Measurements from ENCODE around the gene ZNF764. TPM values are rescaled to one million over a fixed set of nuclear protein-coding genes. Genes with fewer than 3 reads are reported as not detected.
"Not testable (repeated sequence)": the region's sequence is repeated elsewhere in the genome, so short reads cannot be mapped to it uniquely, and the experiment has no call there.

ZNF764 gene
- total RNA-seq, 2 experiments from 2014 or later, result 13.7 to 14.2 TPM

DNA sequence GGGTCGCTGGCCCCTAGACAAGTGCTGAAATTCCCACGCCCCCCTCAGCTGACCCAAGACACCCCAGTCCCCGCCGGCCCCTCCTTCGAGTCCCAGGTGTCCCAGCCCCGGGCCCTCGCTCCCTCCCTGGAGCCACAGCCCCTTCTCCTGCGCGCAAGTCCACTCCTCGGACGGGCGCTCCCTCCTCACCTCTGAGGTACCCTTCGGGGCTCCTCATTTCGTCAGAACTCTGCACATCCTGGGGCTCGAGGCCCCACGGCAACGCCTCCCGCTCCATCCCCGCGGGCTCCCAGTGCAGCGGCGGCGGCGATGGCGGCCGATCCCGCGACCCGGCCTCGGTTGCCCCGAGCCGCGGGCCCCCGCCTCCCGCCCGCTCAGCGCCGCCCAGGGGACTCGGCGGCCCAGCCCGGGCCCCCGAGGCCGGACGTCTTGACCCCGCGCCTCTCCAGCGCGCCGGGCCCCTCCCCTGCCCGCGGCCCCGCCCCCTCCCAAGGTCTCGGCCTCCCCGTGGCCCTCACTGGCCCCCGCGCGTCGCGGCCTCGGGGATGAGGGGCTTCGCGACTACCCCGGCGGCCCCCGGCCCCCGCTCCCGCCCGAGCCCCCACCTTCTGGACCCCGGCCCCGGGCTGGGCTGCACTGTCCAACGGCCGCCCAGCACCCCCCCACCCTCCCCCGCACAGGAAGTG, 31.9 kb downstream of the ZNF764 start, which contains the start of gene ZNF768:
ZNF768 (minus strand) TSS at position 430 of the 686 bp plus-strand sequence; CDS start at position 277, 153 bp downstream.
- CTCF ChIA-PET, result interaction anchor here (0.8 to 1.5 kb wide), 7 partner anchors 9 to 103 kb away, joined by 3 to 10 read pairs (median 5); partner anchors contain the start of gene DCTPP1
- H3K9me3 Mint-ChIP-seq, result no peaks in the 10 kb centered on the region
- H3K4me1 Mint-ChIP-seq (ENCODE audit: low read depth), result peaks cover 38% of the 10 kb centered on the region
- POLR2A ChIA-PET, result interaction anchor here (0.8 to 2.5 kb wide), 9 partner anchors 9 to 461 kb away, joined by 3 to 14 read pairs (median 4); partner anchors contain the start of genes ALDOA and ZNF747
- DNase-seq, result peak; percentile 35
- peaks cover 10% of the 10 kb centered on the region for H3K36me3 Mint-ChIP-seq
- H3K4me3 Mint-ChIP-seq, result peak within 1 kb of the TSS; percentile 82
- no peaks in the 10 kb centered on the region for H3K27me3 Mint-ChIP-seq
- intact Hi-C loops (cut with micrococcal nuclease), result loop anchor here (2.0 kb wide), 3 partner anchors 53 to 125 kb away; partner anchors contain the start of genes ITGAL, PRR14 and SEPHS2
- peak within 1 kb of the TSS; percentile 86 for H3K27ac Mint-ChIP-seq

GRCh38 chr16:30525844-30526136, 32.4 kb downstream of the ZNF764 start:
- Mint-ChIP-seq H3K27me3 (no peaks in the 10 kb centered on the region), H3K27ac (peak overlapping the region; percentile 64), H3K9me3 (no peaks in the 10 kb centered on the region), H3K4me3 (peak overlapping the region; percentile 82), H3K4me1 (ENCODE audit: low read depth) (peaks cover 36% of the 10 kb centered on the region), H3K36me3 (peaks cover 8% of the 10 kb centered on the region)
- CTCF ChIA-PET, result interaction anchor here (1.1 to 1.5 kb wide), 2 partner anchors 77 to 96 kb away, joined by 6 to 10 read pairs; partner anchors contain the start of gene DCTPP1
- no peak for DNase-seq
- POLR2A ChIA-PET, result interaction anchor here (1.1 to 2.5 kb wide), 2 partner anchors 9 to 26 kb away, joined by 4 to 14 read pairs; partner anchors contain the start of gene ZNF747
- intact Hi-C loops (cut with micrococcal nuclease), result loop anchor here (2.0 kb wide), 3 partner anchors 53 to 125 kb away; partner anchors contain the start of genes ITGAL, PRR14 and SEPHS2

DNA sequence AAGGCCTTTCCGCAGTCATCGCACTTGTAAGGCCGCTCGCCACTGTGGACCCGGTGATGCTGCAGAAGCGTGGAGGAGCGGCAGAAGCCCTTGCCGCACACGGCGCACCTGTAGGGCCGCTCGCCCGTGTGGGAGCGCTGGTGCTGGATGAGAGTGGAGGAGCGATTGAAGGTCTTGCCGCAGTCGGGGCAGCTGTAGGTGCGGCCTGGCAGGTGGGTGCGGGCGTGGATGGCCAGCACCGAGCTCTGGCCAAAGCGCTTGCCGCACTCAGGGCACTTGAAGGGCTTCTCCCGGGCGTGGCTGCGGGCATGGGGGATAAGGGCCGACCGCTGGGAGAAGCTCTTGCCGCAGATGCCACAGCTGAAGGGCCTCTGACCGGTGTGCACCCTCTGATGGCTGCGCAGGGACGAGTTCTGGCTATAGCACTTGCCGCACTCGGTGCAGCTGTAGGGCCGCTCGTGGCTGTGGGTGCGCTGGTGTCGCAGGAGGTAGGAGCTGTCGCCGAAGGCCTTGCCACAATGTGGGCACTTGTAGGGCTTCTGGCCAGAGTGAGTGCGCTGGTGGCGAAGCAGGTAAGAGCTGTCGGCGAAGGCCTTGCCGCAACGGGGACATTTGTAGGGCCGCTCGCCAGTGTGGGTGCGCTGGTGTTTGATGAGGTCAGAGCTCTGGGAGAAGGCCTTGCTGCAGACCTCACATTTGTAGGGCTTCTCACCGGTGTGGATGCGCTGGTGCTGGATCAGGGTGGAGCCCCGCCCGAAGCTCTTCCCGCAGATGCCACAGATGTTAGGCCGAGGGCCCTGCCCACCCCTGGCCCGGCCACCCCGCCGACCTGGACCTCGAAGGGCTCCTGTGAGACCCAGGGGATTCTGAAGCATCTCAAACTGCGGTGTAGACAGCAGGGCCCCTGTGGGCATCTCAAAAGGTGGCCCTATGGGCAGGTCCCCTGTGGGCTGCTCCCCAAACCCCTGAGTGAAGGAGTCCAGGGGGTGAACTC, 33.3 kb downstream of the ZNF764 start:
- H3K9me3 Mint-ChIP-seq, result no peaks in the 10 kb centered on the region
- intact Hi-C loops (cut with micrococcal nuclease), result loop anchor here (5.0 kb wide), 1 partner anchor 38 kb away; no protein-coding TSS in a partner anchor
- H3K4me1 Mint-ChIP-seq (ENCODE audit: low read depth), result peaks cover 27% of the 10 kb centered on the region
- H3K27me3 Mint-ChIP-seq, result no peaks in the 10 kb centered on the region
- ChIA-PET POLR2A (interaction anchor here (1.0 to 2.5 kb wide), 3 partner anchors 10 to 68 kb away, joined by 3 to 14 read pairs (median 4); partner anchors contain the start of gene ZNF747), CTCF (interaction anchor here (1.1 to 1.6 kb wide), 4 partner anchors 73 to 95 kb away, joined by 3 to 10 read pairs (median 7); partner anchors contain the start of gene DCTPP1)
- DNase-seq, result no peak
- H3K36me3 Mint-ChIP-seq, result peaks cover 14% of the 10 kb centered on the region
- H3K4me3 Mint-ChIP-seq, result no peak overlapping the region
- no peak overlapping the region for H3K27ac Mint-ChIP-seq

DNA sequence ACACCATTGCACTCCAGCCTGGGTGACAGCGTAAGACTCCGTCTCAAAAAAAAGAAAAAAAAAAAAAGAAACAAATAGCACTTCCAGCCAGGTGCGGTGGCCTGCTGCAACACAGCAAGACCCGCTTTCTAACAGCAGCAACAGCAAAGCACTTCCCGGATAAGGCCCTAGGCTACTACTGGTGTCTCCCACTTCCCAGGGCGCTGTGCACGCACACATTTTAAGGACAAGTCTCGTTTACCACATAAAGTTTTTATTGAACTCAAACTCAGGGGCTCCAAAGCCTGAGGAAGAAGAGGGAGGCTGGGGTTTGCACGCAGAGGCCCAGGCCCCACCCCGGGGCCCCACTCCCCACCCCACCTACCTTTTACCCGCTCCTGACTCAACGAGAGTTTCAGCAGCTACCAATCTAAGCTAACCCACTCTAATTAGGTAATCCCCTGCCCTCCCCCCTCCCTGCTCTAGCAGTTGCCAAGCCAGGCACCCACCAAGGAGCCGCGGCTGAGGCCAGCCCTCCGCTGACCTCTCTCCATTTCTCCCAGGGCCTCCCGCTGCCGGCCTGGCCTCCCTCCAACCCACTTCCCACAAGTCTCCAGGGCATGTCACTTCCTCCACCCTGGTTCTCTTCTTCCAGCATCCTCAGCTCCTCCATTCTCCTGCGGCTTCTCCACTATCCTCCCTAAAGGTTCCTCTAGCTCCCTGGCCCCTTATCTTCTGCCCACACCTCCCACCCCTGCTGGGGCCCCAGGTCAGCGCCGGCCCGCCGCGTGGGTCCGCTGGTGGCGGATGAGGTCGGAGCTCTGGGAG, 34.2 kb downstream of the ZNF764 start:
- H3K4me1 Mint-ChIP-seq (ENCODE audit: low read depth), result peaks cover 21% of the 10 kb centered on the region
- ChIA-PET CTCF (interaction anchor here (1.0 to 1.6 kb wide), 2 partner anchors 74 to 106 kb away, joined by 3 to 8 read pairs; no protein-coding TSS in a partner anchor), POLR2A (interaction anchor here (2.5 kb wide), 1 partner anchor 11 kb away, joined by 14 read pairs; the partner anchor contains the start of gene ZNF747)
- H3K9me3 Mint-ChIP-seq, result no peaks in the 10 kb centered on the region
- H3K36me3 Mint-ChIP-seq, result peaks cover 23% of the 10 kb centered on the region
- no peak overlapping the region for H3K4me3 Mint-ChIP-seq
- no peaks in the 10 kb centered on the region for H3K27me3 Mint-ChIP-seq
- H3K27ac Mint-ChIP-seq, result no peak overlapping the region
- DNase-seq, result no peak
- intact Hi-C loops (cut with micrococcal nuclease), result loop anchor here (5.0 kb wide), 1 partner anchor 37 kb away; no protein-coding TSS in a partner anchor

DNA sequence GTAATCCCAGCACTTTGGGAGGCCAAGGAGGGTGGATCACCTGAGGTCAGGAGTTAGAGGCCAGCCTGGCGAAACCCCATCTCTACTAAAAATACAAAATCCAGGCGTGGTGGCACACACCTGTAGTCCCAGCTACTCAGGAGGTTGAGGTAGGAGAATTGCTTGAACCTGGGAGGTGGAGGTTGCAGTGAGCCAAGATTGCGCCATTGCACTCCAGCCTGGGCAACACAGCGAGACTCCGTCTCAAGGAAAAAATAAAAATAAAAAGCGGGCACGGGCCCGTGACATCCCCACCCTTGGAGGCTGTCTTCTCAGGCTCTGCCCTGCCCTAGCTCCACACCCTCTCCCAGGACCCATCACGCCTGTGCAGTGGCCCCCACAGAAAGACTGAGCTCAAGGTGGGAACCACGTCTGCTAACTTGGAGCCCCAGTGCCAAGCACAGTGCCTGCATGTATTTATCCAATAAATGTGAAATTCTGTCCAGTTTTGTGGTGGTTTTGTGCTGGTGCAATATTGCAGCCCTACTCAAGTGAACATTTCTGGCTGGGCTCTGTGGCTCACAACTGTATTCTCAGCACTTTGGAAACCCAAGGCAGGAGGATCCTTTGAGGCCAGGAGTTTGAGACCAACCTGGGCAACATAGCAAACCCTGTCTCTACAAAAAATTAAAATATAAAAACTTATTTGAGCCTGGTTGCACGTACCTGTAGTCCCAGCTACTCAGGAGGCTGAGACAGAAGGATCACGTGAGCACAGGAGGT, 35.3 kb downstream of the ZNF764 start:
- DNase-seq, H3K27me3 Mint-ChIP-seq, H3K4me3 Mint-ChIP-seq, H3K9me3 Mint-ChIP-seq, H3K27ac Mint-ChIP-seq: not testable (repeated sequence)
- CTCF ChIA-PET, result interaction anchor here (1.0 to 2.1 kb wide), 2 partner anchors 76 to 105 kb away, joined by 3 to 8 read pairs; no protein-coding TSS in a partner anchor
- peaks cover 19% of the 10 kb centered on the region for H3K4me1 Mint-ChIP-seq (ENCODE audit: low read depth)
- peaks cover 31% of the 10 kb centered on the region for H3K36me3 Mint-ChIP-seq
- intact Hi-C loops (cut with micrococcal nuclease), result loop anchor here (5.0 kb wide), 1 partner anchor 36 kb away; no protein-coding TSS in a partner anchor
- POLR2A ChIA-PET, result interaction anchor here (1.0 kb wide), 2 partner anchors 75 to 93 kb away, joined by 3 read pairs; partner anchors contain the start of gene DCTPP1

GRCh38 chr16:30521873-30522641, 36.1 kb downstream of the ZNF764 start:
- Mint-ChIP-seq H3K4me3 (no peak overlapping the region), H3K9me3 (no peaks in the 10 kb centered on the region), H3K4me1 (ENCODE audit: low read depth) (peaks cover 13% of the 10 kb centered on the region), H3K27ac (peak overlapping the region; percentile 40), H3K36me3 (peaks cover 39% of the 10 kb centered on the region), H3K27me3 (no peaks in the 10 kb centered on the region)
- ChIA-PET CTCF (interaction anchor here (0.7 to 2.1 kb wide), 2 partner anchors 76 to 93 kb away, joined by 3 to 8 read pairs; no protein-coding TSS in a partner anchor), POLR2A (interaction anchor here (0.6 to 1.0 kb wide), 3 partner anchors 76 to 92 kb away, joined by 3 read pairs; partner anchors contain the start of gene DCTPP1)
- intact Hi-C loops (cut with micrococcal nuclease), result loop anchor here (5.0 kb wide), 1 partner anchor 35 kb away; no protein-coding TSS in a partner anchor
- DNase-seq, result no peak

- Mint-ChIP-seq H3K36me3 (peaks cover 45% of the 10 kb centered on the region), H3K4me1 (ENCODE audit: low read depth) (peaks cover 13% of the 10 kb centered on the region), H3K9me3 (no peaks in the 10 kb centered on the region), H3K27me3 (no peaks in the 10 kb centered on the region), H3K27ac (no peak overlapping the region), H3K4me3 (no peak overlapping the region)
- ChIA-PET CTCF (interaction anchor here (2.1 kb wide), 1 partner anchor 77 kb away, joined by 8 read pairs; no protein-coding TSS in a partner anchor), POLR2A (interaction anchor here (0.6 kb wide), 1 partner anchor 85 kb away, joined by 3 read pairs; no protein-coding TSS in a partner anchor)
- no peak for DNase-seq
- intact Hi-C loops (cut with micrococcal nuclease), result loop anchor here (5.0 kb wide), 1 partner anchor 34 kb away; no protein-coding TSS in a partner anchor
Measured at GRCh38 chr16:30521476-30521872, 36.7 kb downstream of the ZNF764 start.

DNA sequence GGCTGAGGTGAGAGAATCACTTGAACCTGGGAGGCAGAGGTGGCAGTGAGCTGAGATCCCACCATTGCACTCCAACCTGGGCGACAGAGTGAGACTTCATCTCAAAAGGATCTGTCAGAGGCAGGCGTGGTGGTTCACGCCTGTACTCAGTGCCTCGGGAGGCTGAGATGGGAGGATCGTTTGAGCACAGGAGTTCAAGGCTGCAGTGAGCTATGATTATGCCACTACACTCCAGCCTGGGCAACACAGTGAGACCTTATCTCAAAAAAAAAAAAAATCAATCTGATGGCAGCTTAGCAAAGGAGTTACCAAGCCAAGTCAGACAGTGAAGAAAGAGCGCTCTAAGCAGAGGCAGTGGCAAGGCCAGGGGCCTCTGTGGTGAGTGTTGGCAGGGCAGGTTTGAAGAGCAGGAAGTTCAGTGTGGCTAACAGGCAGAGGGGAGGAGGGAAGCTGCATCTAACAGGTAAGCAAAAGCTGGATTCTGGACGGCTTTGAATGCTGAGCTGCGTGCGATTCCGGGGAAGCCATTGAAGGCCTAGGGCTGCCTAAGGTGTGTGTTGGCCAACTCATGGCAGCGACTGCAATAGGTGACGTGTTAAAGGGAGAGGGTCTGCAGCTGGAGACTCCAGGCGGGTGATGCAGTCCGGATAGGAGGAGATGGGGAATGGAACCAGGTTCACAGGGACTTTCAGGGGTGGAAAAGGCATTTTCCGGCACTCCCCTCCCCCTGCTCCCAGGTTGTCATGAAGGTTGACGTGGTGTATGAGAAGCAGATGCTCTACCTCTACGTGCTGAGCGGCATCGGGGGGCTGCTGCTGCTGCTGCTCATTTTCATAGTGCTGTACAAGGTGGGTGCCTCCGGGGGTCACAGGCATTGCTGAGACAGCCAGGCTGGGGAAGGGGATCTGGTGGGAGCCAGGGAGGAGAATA, 38.8 kb downstream of the ZNF764 start:
- intact Hi-C loops (cut with micrococcal nuclease), result loop anchor here (5.0 kb wide), 1 partner anchor 32 kb away; no protein-coding TSS in a partner anchor
- no peaks in the 10 kb centered on the region for H3K27me3 Mint-ChIP-seq
- H3K9me3 Mint-ChIP-seq, result no peaks in the 10 kb centered on the region
- H3K4me3 Mint-ChIP-seq, result no peak overlapping the region
- H3K36me3 Mint-ChIP-seq, result peaks cover 56% of the 10 kb centered on the region
- DNase-seq, result no peak
- POLR2A ChIA-PET, result interaction anchor here (1.9 kb wide), 1 partner anchor 9 kb away, joined by 4 read pairs; no protein-coding TSS in a partner anchor
- peaks cover 4% of the 10 kb centered on the region for H3K4me1 Mint-ChIP-seq (ENCODE audit: low read depth)
- no peak overlapping the region for H3K27ac Mint-ChIP-seq
- CTCF ChIA-PET, result no interaction called here

- intact Hi-C loops (cut with micrococcal nuclease), result no loop called here
- Mint-ChIP-seq H3K27ac (no peak overlapping the region), H3K4me1 (ENCODE audit: low read depth) (no peaks in the 10 kb centered on the region), H3K9me3 (no peaks in the 10 kb centered on the region), H3K36me3 (peaks cover 60% of the 10 kb centered on the region), H3K27me3 (no peaks in the 10 kb centered on the region), H3K4me3 (no peak overlapping the region)
- CTCF ChIA-PET, result interaction anchor here (1.0 kb wide), 1 partner anchor 97 kb away, joined by 3 read pairs; no protein-coding TSS in a partner anchor
- POLR2A ChIA-PET, result interaction anchor here (1.9 kb wide), 1 partner anchor 10 kb away, joined by 4 read pairs; no protein-coding TSS in a partner anchor
- no peak for DNase-seq
Measured at GRCh38 chr16:30518552-30518951, 39.6 kb downstream of the ZNF764 start.

All from activated CD4-positive, alpha-beta memory T cell treated with anti-CD3 and anti-CD28 coated beads for 36 hours (primary cell).